HG03280 (cell line): ENCODE measurements around the gene FYB2.
"Not testable (repeated sequence)": the region's sequence is repeated elsewhere in the genome, so short reads cannot be mapped to it uniquely, and the experiment has no call there.

ENCODE experiments used
- ATAC-seq: cut with Tn5 transposase; IDR thresholded peaks from one replicate; pipeline ENCODE4 v1.9.1; 2021; ENCODE audit warnings: mild to moderate bottlenecking, moderate library complexity; ENCODE audit not compliant: unreplicated experiment

The FYB2 gene

GRCh38 chr1:56797065-56797685 lies 22.0 kb downstream of the FYB2 start:
- no peak for ATAC-seq

- no peak for ATAC-seq
These were observed 23.3 kb downstream of the FYB2 start for GRCh38 chr1:56795870-56796269.

GRCh38 chr1:56790036-56790435 lies 29.2 kb downstream of the FYB2 start:
- ATAC-seq: no peak

- no peak for ATAC-seq
These were observed 30.6 kb downstream of the FYB2 start for GRCh38 chr1:56788588-56788987.

GRCh38 chr1:56788102-56788501 lies 31.1 kb downstream of the FYB2 start:
- no peak for ATAC-seq

GRCh38 chr1:56787330-56787729 lies 31.9 kb downstream of the FYB2 start:
- no peak for ATAC-seq

- ATAC-seq: no peak
These were observed 36.4 kb downstream of the FYB2 start for GRCh38 chr1:56782773-56783172.

GRCh38 chr1:56780826-56781225 lies 38.4 kb downstream of the FYB2 start:
- ATAC-seq: no peak

GRCh38 chr1:56780128-56780750 lies 39.0 kb downstream of the FYB2 start:
- no peak for ATAC-seq

GRCh38 chr1:56777972-56778371 lies 41.2 kb downstream of the FYB2 start:
- no peak for ATAC-seq

GRCh38 chr1:56774732-56775131 lies 44.5 kb downstream of the FYB2 start:
- not testable (repeated sequence) for ATAC-seq

- ATAC-seq: no peak
These were observed 45.1 kb downstream of the FYB2 start for GRCh38 chr1:56774067-56774609.

GRCh38 chr1:56773341-56774066 lies 45.7 kb downstream of the FYB2 start:
- no peak for ATAC-seq

- no peak for ATAC-seq
These were observed 47.5 kb downstream of the FYB2 start for GRCh38 chr1:56771717-56772116.

- no peak for ATAC-seq
These were observed 60.4 kb downstream of the FYB2 start for GRCh38 chr1:56758794-56759193.

GRCh38 chr1:56758135-56758534 lies 61.1 kb downstream of the FYB2 start:
- no peak for ATAC-seq

- ATAC-seq: no peak
These were observed 63.3 kb downstream of the FYB2 start for GRCh38 chr1:56755911-56756310.

GRCh38 chr1:56754708-56755479 lies 64.3 kb downstream of the FYB2 start:
- no peak for ATAC-seq

GRCh38 chr1:56745231-56745630 lies 74.0 kb downstream of the FYB2 start:
- no peak for ATAC-seq

- no peak for ATAC-seq
These were observed 90.2 kb downstream of the FYB2 start for GRCh38 chr1:56728964-56729363.

GRCh38 chr1:56726706-56727105 lies 92.5 kb downstream of the FYB2 start:
- no peak for ATAC-seq
